SU-DHL-6 (cell line): ENCODE measurements around the gene OR8I2.

Experiments used
- EZH2phosphoT487 ChIP-seq: fragments of 200-600 bp; sonication (generic), shearing (Covaris generic); conservative IDR thresholded peaks from 2 replicates; pipeline ENCODE4 v1.6.1; 2018; ENCODE audit warnings: mild to moderate bottlenecking, antibody characterized with exemption, low read length, moderate library complexity, mixed read lengths
- TF ChIP-seq, protein P1 (sequence below): fragments of 200-600 bp; sonication (generic); IDR thresholded peaks from one replicate; pipeline ENCODE4 v1.5.1; 2017; ENCODE audit warnings: antibody characterized with exemption, mild to moderate bottlenecking, low read length, moderate library complexity; ENCODE audit not compliant: insufficient read depth, poor library complexity, severe bottlenecking

DNA sequence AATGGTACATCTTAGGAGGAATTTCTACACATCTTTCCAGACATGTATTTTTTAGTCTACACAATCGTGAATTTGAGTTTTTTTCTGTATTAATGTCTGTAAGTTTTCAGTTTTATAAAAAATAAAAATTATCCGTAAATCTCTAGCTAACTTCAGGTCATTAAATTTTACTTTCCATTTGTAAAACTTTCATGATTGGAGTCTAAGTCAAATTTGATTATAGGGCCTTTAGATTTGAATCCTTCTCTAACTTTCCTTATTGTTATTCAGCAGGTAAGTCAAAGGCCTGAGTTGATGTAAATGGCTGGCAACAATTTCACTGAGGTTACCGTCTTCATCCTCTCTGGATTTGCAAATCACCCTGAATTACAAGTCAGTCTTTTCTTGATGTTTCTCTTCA is at the start of gene OR8I2:
- TF ChIP-seq, protein P1, sequence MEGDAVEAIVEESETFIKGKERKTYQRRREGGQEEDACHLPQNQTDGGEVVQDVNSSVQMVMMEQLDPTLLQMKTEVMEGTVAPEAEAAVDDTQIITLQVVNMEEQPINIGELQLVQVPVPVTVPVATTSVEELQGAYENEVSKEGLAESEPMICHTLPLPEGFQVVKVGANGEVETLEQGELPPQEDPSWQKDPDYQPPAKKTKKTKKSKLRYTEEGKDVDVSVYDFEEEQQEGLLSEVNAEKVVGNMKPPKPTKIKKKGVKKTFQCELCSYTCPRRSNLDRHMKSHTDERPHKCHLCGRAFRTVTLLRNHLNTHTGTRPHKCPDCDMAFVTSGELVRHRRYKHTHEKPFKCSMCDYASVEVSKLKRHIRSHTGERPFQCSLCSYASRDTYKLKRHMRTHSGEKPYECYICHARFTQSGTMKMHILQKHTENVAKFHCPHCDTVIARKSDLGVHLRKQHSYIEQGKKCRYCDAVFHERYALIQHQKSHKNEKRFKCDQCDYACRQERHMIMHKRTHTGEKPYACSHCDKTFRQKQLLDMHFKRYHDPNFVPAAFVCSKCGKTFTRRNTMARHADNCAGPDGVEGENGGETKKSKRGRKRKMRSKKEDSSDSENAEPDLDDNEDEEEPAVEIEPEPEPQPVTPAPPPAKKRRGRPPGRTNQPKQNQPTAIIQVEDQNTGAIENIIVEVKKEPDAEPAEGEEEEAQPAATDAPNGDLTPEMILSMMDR = no peak
- no peak for TF ChIP-seq EZH2phosphoT487
